ENCODE results near the gene HRCT1.
A peak's percentile ranks its signal among the peaks of the same experiment; 100 is the strongest.
"Not testable (repeated sequence)": the region's sequence is repeated elsewhere in the genome, so short reads cannot be mapped to it uniquely, and the experiment has no call there.

HRCT1 gene

GRCh38 chr9:35905912-35906679, at the start of gene HRCT1:
TSS of gene HRCT1 (plus strand) at chr9:35906202. CDS start at chr9:35906288, 86 bp downstream.
- peak; percentile 47 for DNase-seq

- no peak for DNase-seq
Measured at GRCh38 chr9:35856206-35856605, 49.8 kb upstream of the HRCT1 start.

- no peak for DNase-seq
Measured at GRCh38 chr9:35856882-35857281, 49.1 kb upstream of the HRCT1 start.

GRCh38 chr9:35858458-35858857, 47.5 kb upstream of the HRCT1 start:
- DNase-seq = no peak

- no peak for DNase-seq
Measured at GRCh38 chr9:35859310-35859989, 46.6 kb upstream of the HRCT1 start.

- no peak for DNase-seq
Measured at GRCh38 chr9:35859990-35860339, 46.0 kb upstream of the HRCT1 start.

- DNase-seq = no peak
Measured at GRCh38 chr9:35861161-35861897, 44.7 kb upstream of the HRCT1 start.

- DNase-seq = no peak
Measured at GRCh38 chr9:35862328-35862727, 43.7 kb upstream of the HRCT1 start.

- no peak for DNase-seq
Measured at GRCh38 chr9:35863583-35863982, 42.4 kb upstream of the HRCT1 start.

GRCh38 chr9:35864695-35865255, 41.2 kb upstream of the HRCT1 start:
- DNase-seq = no peak

GRCh38 chr9:35867538-35867937, 38.5 kb upstream of the HRCT1 start:
- no peak for DNase-seq

- no peak for DNase-seq
Measured at GRCh38 chr9:35868933-35869332, 37.1 kb upstream of the HRCT1 start.

GRCh38 chr9:35869621-35870216, 36.3 kb upstream of the HRCT1 start:
- DNase-seq = no peak

GRCh38 chr9:35870351-35870923, 35.6 kb upstream of the HRCT1 start, which contains the start of gene OR13J1:
TSS of gene OR13J1 (minus strand) at chr9:35870401. CDS start at chr9:35870401, 0 bp downstream.
- no peak for DNase-seq

- no peak for DNase-seq
Measured at GRCh38 chr9:35871545-35871944, 34.5 kb upstream of the HRCT1 start.

- DNase-seq = no peak
Measured at GRCh38 chr9:35872505-35872904, 33.5 kb upstream of the HRCT1 start.

- DNase-seq = peak; percentile 81
Measured at GRCh38 chr9:35882263-35882848, 23.6 kb upstream of the HRCT1 start.

GRCh38 chr9:35882996-35883395, 23.0 kb upstream of the HRCT1 start:
- no peak for DNase-seq

GRCh38 chr9:35884908-35885307, 21.1 kb upstream of the HRCT1 start:
- not testable (repeated sequence) for DNase-seq

- no peak for DNase-seq
Measured at GRCh38 chr9:35891646-35892045, 14.4 kb upstream of the HRCT1 start.

- DNase-seq = no peak
Measured at GRCh38 chr9:35892051-35892450, 14.0 kb upstream of the HRCT1 start.

- DNase-seq = no peak
Measured at GRCh38 chr9:35896570-35896969, 9.4 kb upstream of the HRCT1 start.
